Neuronal stem cell (in vitro differentiated cells): ENCODE data around the gene EXOC3.
"Not testable (repeated sequence)": the region's sequence is repeated elsewhere in the genome, so short reads cannot be mapped to it uniquely, and the experiment has no call there.

Experiments used
- DNase-seq: peaks from one replicate; pipeline ENCODE4 v3.0.0-alpha.2; 2013; ENCODE audit warnings: low spot score
- H2AFZ ChIP-seq: one replicate; pipeline ENCODE4 v1.6.1; 2013; ENCODE audit warnings: mild to moderate bottlenecking, low read length, inconsistent platforms
- H2AK5ac ChIP-seq: 2 replicates; pipeline ENCODE4 v1.6.1; 2013; ENCODE audit warnings: low read depth, mild to moderate bottlenecking, inconsistent platforms, low read length, moderate library complexity, mixed read lengths
- H2BK120ac ChIP-seq: 2 replicates; pipeline ENCODE4 v1.6.1; 2013; ENCODE audit warnings: low read depth, mild to moderate bottlenecking, inconsistent platforms, low read length, moderate library complexity, mixed read lengths
- H2BK12ac ChIP-seq: one replicate; pipeline ENCODE4 v1.6.1; 2013; ENCODE audit warnings: low read length, inconsistent platforms
- H2BK15ac ChIP-seq: 2 replicates; pipeline ENCODE4 v1.6.1; 2013; ENCODE audit warnings: mild to moderate bottlenecking, low read length, inconsistent platforms, mixed read lengths
- H2BK5ac ChIP-seq: one replicate; pipeline ENCODE4 v1.6.1; 2013; ENCODE audit warnings: inconsistent platforms, mild to moderate bottlenecking, low read length, moderate library complexity
- H3K14ac ChIP-seq: one replicate; pipeline ENCODE4 v1.6.1; 2013; ENCODE audit warnings: low read length, inconsistent platforms
- H3K18ac ChIP-seq: 2 replicates; pipeline ENCODE4 v1.6.1; 2013; ENCODE audit warnings: low read length, inconsistent platforms
- H3K23ac ChIP-seq: 2 replicates; pipeline ENCODE4 v1.6.1; 2013; ENCODE audit warnings: low read depth, mild to moderate bottlenecking, mixed read lengths, low read length, inconsistent platforms; ENCODE audit not compliant: poor library complexity
- H3K27ac ChIP-seq: replicated peaks from 3 replicates; pipeline ENCODE4 v1.5.1; 2013; ENCODE audit warnings: low read length, inconsistent platforms
- H3K27me3 ChIP-seq, 3 experiments: 2 replicates each; pipeline ENCODE4 v1.6.1; 2013; ENCODE audit warnings: low read length in 3 of 3, mild to moderate bottlenecking in 2 of 3, inconsistent platforms in 1 of 3, low read depth in 1 of 3, mixed read lengths in 1 of 3, moderate library complexity in 1 of 3; ENCODE audit not compliant: control insufficient read depth in 3 of 3, insufficient read depth in 3 of 3
- H3K36me3 ChIP-seq, 2 donors: replicated peaks in 1 of 2; 2 replicates each; pipeline ENCODE4 v1.6.1; 2013; ENCODE audit warnings: low read length in 2 of 2; ENCODE audit not compliant: control insufficient read depth in 2 of 2, insufficient read depth in 2 of 2
- H3K4ac ChIP-seq: 2 replicates; pipeline ENCODE4 v1.6.1; 2013; ENCODE audit warnings: inconsistent platforms, mild to moderate bottlenecking, low read length, moderate library complexity
- H3K4me1 ChIP-seq, 2 donors: 1 replicate in 1 of 2; 2 replicates in 1 of 2; pipeline ENCODE4 v1.6.1; 2013; ENCODE audit warnings: low read length in 2 of 2, low read depth in 1 of 2; ENCODE audit not compliant: control insufficient read depth in 2 of 2, insufficient read depth in 1 of 2
- H3K4me2 ChIP-seq: one replicate; pipeline ENCODE4 v1.6.1; 2013; ENCODE audit warnings: mild to moderate bottlenecking, low read length, inconsistent platforms; ENCODE audit not compliant: insufficient read depth, poor library complexity, severe bottlenecking
- H3K4me3 ChIP-seq, 2 donors: 2 replicates each; pipeline ENCODE4 v1.5.1; 2013; ENCODE audit warnings: low read length in 2 of 2, mild to moderate bottlenecking in 2 of 2, inconsistent platforms in 1 of 2, moderate library complexity in 1 of 2
- H3K79me1 ChIP-seq: one replicate; pipeline ENCODE4 v1.6.1; 2013; ENCODE audit warnings: low read depth, mild to moderate bottlenecking, inconsistent platforms, low read length, moderate library complexity
- H3K9ac ChIP-seq: one replicate; pipeline ENCODE4 v1.6.1; 2013; ENCODE audit warnings: mild to moderate bottlenecking, low read depth, low read length, inconsistent platforms; ENCODE audit not compliant: poor library complexity
- H3K9me3 ChIP-seq, 2 donors: replicated peaks in 1 of 2; 2 replicates each; pipeline versions ENCODE3 to v1.6.1; 2013; ENCODE audit warnings: low read length in 2 of 2, mild to moderate bottlenecking in 2 of 2, inconsistent platforms in 1 of 2, low read depth in 1 of 2, mixed read lengths in 1 of 2, moderate library complexity in 1 of 2; ENCODE audit not compliant: control insufficient read depth in 2 of 2, insufficient read depth in 1 of 2
- H4K8ac ChIP-seq: one replicate; pipeline ENCODE4 v1.6.1; 2013; ENCODE audit warnings: low read depth, mild to moderate bottlenecking, inconsistent platforms, low read length, moderate library complexity
- H4K91ac ChIP-seq: one replicate; pipeline ENCODE4 v1.6.1; 2013; ENCODE audit warnings: low read length, low read depth, mild to moderate bottlenecking, inconsistent platforms; ENCODE audit not compliant: poor library complexity
- WGBS, 2 donors: extraction: QIAGEN DNeasy Blood & Tissue Kit; methylation state at CpG; one replicate each; pipeline ENCODE4 v1.1.7; 2013; ENCODE audit warnings: missing lambda C conversion rate in 2 of 2, mixed read lengths in 1 of 2; ENCODE audit not compliant: insufficient read length in 2 of 2, insufficient replicate concordance in 1 of 2; ENCODE audit errors: extremely low coverage in 2 of 2; 5-methylcytosine and 5-hydroxymethylcytosine counted together

Gene EXOC3

DNA sequence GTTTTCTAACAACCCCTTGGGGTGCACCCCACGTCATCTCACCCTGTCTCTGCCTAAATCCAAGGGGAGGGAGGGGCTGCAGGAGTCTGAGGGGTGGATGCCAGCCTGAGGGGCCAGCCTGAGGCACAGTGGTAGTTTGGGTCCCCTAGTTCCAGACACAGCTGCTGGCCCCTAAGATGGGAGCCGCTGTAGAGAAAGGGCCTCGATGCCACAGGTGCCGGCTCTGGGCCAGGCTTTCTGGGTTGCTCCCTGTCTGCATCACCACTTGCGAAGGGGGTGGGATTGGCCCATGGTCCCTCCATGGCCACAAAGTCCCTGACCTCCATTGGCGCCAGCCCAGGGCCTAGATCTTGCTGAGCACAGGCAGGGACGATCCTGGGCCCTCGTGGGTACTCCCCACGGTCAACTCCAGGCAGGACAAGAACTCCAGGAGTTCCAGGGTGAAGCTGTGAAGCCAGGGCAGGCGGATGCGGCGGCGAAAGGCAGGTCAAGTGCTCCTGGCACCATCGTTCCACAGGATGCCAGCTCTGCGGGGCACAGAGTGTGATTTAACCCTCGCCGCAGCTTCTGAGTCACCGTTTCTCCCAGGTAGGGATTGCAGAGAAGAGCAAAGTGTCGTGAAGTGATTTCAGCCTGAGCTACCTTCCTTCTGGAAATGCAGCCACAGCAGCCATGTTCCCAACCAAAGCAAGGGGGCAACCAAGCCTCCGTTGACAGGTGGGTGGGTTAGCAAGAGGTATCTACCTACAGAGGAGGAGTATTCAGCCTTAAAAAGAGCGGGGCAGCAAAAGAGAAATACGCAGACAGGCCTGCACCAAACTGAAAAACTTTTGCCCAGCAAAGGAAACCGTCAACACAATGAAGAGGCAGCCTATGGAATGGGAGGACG, 41.6 kb upstream of the EXOC3 start:
- no peak for DNase-seq
- Histone ChIP-seq H3K4me1 (peaks cover 14 to 22% of the 10 kb centered on the region in 2 donors), H3K14ac (peak overlapping the region; percentile 25), H3K18ac (peak overlapping the region; percentile 90), H3K4ac (no peak overlapping the region), H3K27ac (no peak overlapping the region), H3K9me3 (no peaks in the 10 kb centered on the region), H3K27me3 (no peaks in the 10 kb centered on the region), H3K4me2 (no peak overlapping the region), H3K9ac (no peak overlapping the region), H2BK120ac (peak overlapping the region; percentile 88), H2AK5ac (peak overlapping the region; percentile 98), H3K36me3 (no peaks in the 10 kb centered on the region), H3K79me1 (no peaks in the 10 kb centered on the region), H3K23ac (no peak overlapping the region), H2BK15ac (peak overlapping the region; percentile 0), H3K4me3 (no peak overlapping the region), H4K8ac (no peak overlapping the region), H2BK5ac (no peak overlapping the region), H2BK12ac (peak overlapping the region; percentile 99), H2AFZ (no peak overlapping the region), H4K91ac (peak overlapping the region; percentile 47)
- no CpG with 5 or more reads among the region's 24 CpGs for WGBS, 2 donors

DNA sequence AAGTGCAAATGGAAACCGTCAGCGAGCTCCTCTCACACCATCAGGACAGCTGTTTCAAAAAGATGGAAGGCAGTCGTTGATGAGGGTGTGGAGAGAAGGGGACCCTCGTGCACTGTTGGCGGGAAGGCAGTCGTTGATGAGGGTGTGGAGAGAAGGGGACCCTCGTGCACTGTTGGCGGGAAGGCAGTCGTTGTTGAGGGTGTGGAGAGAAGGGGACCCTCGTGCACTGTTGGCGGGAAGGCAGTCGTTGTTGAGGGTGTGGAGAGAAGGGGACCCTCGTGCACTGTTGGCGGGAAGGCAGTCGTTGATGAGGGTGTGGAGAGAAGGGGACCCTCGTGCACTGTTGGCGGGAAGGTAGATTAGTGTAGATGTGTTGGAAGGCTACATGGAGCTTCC, 40.8 kb upstream of the EXOC3 start:
- not testable (repeated sequence) for H4K8ac ChIP-seq, H2AFZ ChIP-seq, H3K4ac ChIP-seq, H2BK15ac ChIP-seq, H3K9ac ChIP-seq, H3K14ac ChIP-seq, H3K27ac ChIP-seq, H3K23ac ChIP-seq, H3K9me3 ChIP-seq, H2BK5ac ChIP-seq, H4K91ac ChIP-seq, DNase-seq, H3K4me3 ChIP-seq, H2BK120ac ChIP-seq, H3K18ac ChIP-seq, H3K36me3 ChIP-seq, H3K27me3 ChIP-seq, H2AK5ac ChIP-seq, H3K79me1 ChIP-seq, H2BK12ac ChIP-seq, H3K4me2 ChIP-seq
- H3K4me1 ChIP-seq, result peaks cover 14 to 24% of the 10 kb centered on the region in 2 donors
- WGBS, 2 donors, result no CpG with 5 or more reads among the region's 17 CpGs

DNA sequence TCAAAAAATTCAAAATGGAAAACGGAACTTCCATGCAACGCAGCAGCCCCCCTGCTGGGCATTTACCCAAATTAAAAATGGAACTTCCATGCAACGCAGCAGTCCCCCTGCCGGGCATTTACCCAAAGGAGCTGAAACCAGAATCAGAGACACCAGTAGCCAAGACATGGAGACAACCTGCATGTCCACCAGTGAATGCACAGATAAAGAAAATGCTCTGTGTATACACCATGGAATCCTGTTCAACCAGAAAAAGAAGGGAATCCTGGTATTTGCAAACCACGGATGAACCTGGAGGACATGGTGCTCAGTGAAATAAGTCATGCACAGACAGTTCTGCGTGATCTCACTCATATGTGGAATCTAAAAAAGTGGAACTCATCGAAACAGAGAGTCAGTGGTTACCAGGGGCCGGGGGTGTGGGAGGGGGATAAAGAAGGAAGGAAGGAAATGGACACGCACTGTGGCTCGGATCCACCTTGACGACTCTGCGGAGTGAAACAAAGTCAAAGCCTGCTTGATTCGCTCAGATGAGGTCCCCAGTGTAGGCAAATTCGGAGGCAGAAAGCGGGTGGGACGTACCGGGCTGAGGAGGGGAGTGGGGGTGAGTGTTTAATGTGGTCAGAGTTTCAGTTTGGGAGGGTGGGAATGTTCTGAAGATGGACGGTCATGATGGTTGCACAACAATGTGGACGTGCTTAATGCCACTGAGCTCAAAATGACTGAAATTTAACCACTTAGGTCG, 40.2 kb upstream of the EXOC3 start:
- Histone ChIP-seq H3K4me3 (no peak overlapping the region), H3K4me2 (no peak overlapping the region), H2AK5ac (no peak overlapping the region), H3K23ac (no peak overlapping the region), H3K79me1 (no peaks in the 10 kb centered on the region), H3K9ac (no peak overlapping the region), H3K4me1 (peaks cover 14 to 24% of the 10 kb centered on the region in 2 donors), H3K4ac (no peak overlapping the region), H3K18ac (no peak overlapping the region), H4K91ac (no peak overlapping the region), H2BK12ac (no peak overlapping the region), H3K36me3 (no peaks in the 10 kb centered on the region), H4K8ac (no peak overlapping the region), H3K27ac (no peak overlapping the region), H3K27me3 (no peaks in the 10 kb centered on the region), H2BK5ac (no peak overlapping the region), H2BK15ac (no peak overlapping the region), H3K14ac (no peak overlapping the region), H3K9me3 (no peaks in the 10 kb centered on the region), H2AFZ (no peak overlapping the region), H2BK120ac (no peak overlapping the region)
- DNase-seq, result no peak
- WGBS, 2 donors, result no CpG with 5 or more reads among the region's 20 CpGs

DNA sequence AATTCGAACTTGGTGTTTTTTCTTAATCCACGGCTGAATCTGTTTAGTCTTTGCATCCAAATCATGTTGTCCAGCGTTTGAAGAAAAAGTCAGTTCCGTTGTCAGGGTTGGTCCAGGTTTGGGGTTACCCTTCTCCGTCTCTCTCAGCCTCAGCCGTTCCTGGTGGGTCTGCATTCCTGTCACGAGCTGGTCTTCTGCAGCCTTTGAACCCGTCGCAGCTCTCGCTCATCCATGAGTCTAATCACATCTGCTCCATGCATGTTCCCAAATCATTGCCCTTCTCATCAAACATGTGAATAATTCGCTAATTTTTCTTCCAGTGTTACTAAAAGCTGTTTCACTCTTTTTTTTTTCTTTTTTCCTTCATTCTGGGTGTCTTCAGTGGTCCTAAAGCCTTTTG, 39.0 kb upstream of the EXOC3 start:
- no peak overlapping the region for H3K14ac ChIP-seq
- H4K8ac ChIP-seq, result no peak overlapping the region
- no peak for DNase-seq
- H3K79me1 ChIP-seq, result no peaks in the 10 kb centered on the region
- WGBS, 2 donors, result no CpG with 5 or more reads among the region's 11 CpGs
- no peak overlapping the region for H3K9ac ChIP-seq
- H3K27ac ChIP-seq, result no peak overlapping the region
- H2AK5ac ChIP-seq, result no peak overlapping the region
- H4K91ac ChIP-seq, result no peak overlapping the region
- H3K4me3 ChIP-seq, result no peak overlapping the region
- no peak overlapping the region for H2BK120ac ChIP-seq
- peaks cover 12 to 21% of the 10 kb centered on the region in 2 donors for H3K4me1 ChIP-seq
- no peaks in the 10 kb centered on the region for H3K27me3 ChIP-seq
- no peaks in the 10 kb centered on the region for H3K36me3 ChIP-seq
- no peak overlapping the region for H3K4me2 ChIP-seq
- no peak overlapping the region for H2AFZ ChIP-seq
- H2BK15ac ChIP-seq, result no peak overlapping the region
- no peak overlapping the region for H2BK12ac ChIP-seq
- H2BK5ac ChIP-seq, result no peak overlapping the region
- no peak overlapping the region for H3K4ac ChIP-seq
- H3K9me3 ChIP-seq, result no peaks in the 10 kb centered on the region
- H3K23ac ChIP-seq, result no peak overlapping the region
- no peak overlapping the region for H3K18ac ChIP-seq
